ENCODE measurements around the gene OST4.
A peak's percentile ranks its signal among the peaks of the same experiment; 100 is the strongest.

OST4 gene

GRCh38 chr2:27093430-27094352 is 22.2 kb upstream of the OST4 start:
- DNase-seq (ENCODE audit: low spot score): peak; percentile 23

- DNase-seq (ENCODE audit: low spot score): peak; percentile 53
Observed at GRCh38 chr2:27092696-27093429, 21.4 kb upstream of the OST4 start.

- no peak for DNase-seq (ENCODE audit: low spot score)
Observed at GRCh38 chr2:27091746-27092695, 20.6 kb upstream of the OST4 start.

GRCh38 chr2:27089111-27089954 is 17.9 kb upstream of the OST4 start:
- DNase-seq (ENCODE audit: low spot score): no peak

GRCh38 chr2:27088634-27089033 is 17.2 kb upstream of the OST4 start:
- no peak for DNase-seq (ENCODE audit: low spot score)

- no peak for DNase-seq (ENCODE audit: low spot score)
Observed at GRCh38 chr2:27087823-27088410, 16.5 kb upstream of the OST4 start.

- peak; percentile 64 for DNase-seq (ENCODE audit: low spot score)
Observed at GRCh38 chr2:27086724-27087593, 15.5 kb upstream of the OST4 start, which contains the start of gene KHK. Gene KHK, plus strand, starts transcription at chr2:27086772. Its CDS starts 488 bp downstream, at chr2:27087260.

GRCh38 chr2:27086090-27086723 is 14.8 kb upstream of the OST4 start:
- peak; percentile 92 for DNase-seq (ENCODE audit: low spot score)

- DNase-seq (ENCODE audit: low spot score): peak; percentile 70
Observed at GRCh38 chr2:27085673-27086089, 14.2 kb upstream of the OST4 start.

- no peak for DNase-seq (ENCODE audit: low spot score)
Observed at GRCh38 chr2:27085062-27085672, 13.7 kb upstream of the OST4 start.

GRCh38 chr2:27084297-27085061 is 13.0 kb upstream of the OST4 start:
- DNase-seq (ENCODE audit: low spot score): no peak

- DNase-seq (ENCODE audit: low spot score): no peak
Observed at GRCh38 chr2:27083410-27084296, 12.2 kb upstream of the OST4 start.

GRCh38 chr2:27082773-27083409 is 11.4 kb upstream of the OST4 start:
- no peak for DNase-seq (ENCODE audit: low spot score)

- DNase-seq (ENCODE audit: low spot score): no peak
Observed at GRCh38 chr2:27081984-27082772, 10.7 kb upstream of the OST4 start.

GRCh38 chr2:27080603-27080936 is 9.1 kb upstream of the OST4 start:
- no peak for DNase-seq (ENCODE audit: low spot score)

GRCh38 chr2:27080140-27080469 is 8.7 kb upstream of the OST4 start:
- DNase-seq (ENCODE audit: low spot score): no peak

Data from kidney tubule cell (primary cell).